OCI-M1 (cell line): ENCODE results near the gene CYP2A13.
"Not testable (repeated sequence)": the region's sequence is repeated elsewhere in the genome, so short reads cannot be mapped to it uniquely, and the experiment has no call there.

Experiments
- DNase-seq: peaks from one replicate; lab custom pipeline; 2025; lab: John Stamatoyannopoulos, UW

CYP2A13 gene, protein sequence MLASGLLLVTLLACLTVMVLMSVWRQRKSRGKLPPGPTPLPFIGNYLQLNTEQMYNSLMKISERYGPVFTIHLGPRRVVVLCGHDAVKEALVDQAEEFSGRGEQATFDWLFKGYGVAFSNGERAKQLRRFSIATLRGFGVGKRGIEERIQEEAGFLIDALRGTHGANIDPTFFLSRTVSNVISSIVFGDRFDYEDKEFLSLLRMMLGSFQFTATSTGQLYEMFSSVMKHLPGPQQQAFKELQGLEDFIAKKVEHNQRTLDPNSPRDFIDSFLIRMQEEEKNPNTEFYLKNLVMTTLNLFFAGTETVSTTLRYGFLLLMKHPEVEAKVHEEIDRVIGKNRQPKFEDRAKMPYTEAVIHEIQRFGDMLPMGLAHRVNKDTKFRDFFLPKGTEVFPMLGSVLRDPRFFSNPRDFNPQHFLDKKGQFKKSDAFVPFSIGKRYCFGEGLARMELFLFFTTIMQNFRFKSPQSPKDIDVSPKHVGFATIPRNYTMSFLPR

DNA sequence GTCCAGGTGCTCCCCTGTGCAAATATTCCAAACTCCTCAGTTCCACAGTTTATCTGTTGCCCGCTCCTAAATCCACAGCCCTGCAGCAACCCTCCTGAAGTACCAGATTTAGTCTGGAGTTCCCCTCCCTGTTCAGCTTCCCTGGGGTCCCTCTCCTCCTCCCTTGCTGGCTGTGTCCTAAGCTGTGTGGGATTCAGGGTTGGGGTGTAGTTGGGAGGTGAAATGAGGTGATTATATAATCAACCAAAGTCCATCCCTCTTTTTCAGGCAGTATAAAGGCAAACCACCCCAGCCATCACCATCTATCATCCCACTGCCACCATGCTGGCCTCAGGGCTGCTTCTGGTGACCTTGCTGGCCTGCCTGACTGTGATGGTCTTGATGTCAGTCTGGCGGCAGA lies at the start of gene CYP2A13:
Gene CYP2A13, plus strand, starts transcription at position 301 of the 400 bp plus-strand sequence. Its CDS starts 21 bp downstream, at position 322.
- DNase-seq, result no peak

DNA sequence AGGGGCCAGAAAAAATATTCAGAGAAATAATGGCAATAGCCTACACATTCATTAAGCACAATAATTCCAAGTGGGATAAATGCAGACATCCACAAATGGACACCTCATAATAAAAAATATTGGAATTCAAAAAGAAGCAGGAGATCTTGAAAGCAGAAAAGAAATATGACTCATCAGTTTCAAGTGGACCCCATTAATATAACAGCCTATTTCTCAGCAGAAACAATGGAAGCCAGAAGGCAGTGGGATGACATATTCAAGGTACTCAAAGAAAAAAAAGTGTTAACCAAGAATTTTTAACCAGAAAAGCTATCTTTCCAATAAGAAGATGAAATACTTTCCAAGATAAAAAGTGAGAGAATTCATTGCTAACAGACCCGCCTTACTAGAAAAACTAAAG lies 48.4 kb upstream of the CYP2A13 start:
- DNase-seq, result peak; percentile 23

DNA sequence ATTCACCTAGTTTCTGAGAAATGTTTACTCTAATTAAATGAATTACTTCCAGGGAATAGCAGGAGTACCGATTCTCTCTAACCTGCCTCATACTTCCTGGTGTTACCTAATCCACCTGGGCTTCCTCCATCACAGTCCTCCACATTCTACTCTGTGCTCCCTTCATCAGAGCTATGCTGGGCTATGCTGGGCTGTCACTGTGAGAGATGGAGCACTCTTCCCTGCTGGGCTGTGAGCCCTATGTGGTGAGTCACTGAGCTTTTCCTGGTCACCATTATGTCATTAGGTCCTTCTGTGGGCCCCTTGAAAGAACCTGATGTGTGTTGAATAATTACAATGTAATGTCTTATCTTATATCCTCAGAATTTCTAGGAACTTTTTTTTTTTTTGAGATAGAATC lies 43.2 kb upstream of the CYP2A13 start:
- not testable (repeated sequence) for DNase-seq

DNA sequence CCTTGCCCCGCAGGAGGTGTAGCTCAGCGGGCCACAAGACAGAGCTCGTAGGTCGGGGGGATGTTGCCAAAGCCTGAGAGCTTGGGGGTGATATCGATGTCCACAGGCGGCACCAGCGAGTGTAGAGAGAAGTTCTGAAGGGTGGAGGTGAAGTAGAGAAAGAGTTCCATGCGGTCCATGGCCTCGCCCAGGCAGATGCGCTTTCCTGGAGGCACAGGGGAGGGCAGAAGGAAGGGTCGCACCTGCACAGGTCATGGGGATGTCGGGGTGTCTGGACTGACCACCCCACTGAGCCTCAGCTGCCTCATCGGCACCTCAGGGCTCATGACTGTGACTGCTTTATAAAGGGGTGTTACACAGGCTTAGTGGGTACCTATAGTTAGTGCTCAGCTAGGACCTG lies 37.8 kb upstream of the CYP2A13 start:
- DNase-seq, result no peak

DNA sequence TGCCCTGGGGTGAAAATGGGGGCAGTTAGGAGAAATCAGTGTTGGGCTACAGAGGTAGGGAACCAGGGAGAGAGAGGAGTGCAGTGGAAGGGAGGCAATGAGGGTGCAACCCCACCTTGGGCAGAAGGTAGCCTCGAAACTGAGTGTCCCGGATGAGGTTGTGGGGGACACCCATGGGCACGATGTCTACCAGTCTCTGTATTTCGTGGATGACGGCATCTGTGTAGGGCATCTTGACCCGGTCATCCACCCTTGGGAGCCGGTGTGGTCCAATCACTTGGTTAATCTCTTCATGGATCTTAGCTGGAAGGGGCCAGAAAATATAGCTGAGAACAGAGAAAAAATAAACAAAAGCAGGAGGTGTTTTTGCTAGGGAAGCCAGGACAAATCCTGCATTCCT lies 36.1 kb upstream of the CYP2A13 start:
- not testable (repeated sequence) for DNase-seq

DNA sequence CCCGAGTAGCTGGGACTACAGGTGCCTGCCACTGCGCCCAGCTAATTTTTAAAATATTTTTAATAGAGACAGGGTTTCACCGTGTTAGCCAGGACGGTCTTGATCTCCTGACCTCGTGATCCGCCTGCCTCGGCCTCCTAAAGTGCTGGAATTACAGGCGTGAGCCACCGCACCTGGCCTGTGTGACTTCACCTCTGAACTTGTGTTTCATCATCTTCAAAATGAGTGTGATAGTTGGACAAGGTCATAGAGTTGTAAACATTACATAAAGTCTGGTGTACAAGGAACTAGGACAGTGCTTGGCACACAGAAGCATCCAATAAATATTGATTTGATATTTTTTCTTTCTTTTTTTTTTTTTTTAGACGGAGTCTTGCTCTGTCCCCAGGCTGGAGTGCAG lies 34.9 kb upstream of the CYP2A13 start:
- not testable (repeated sequence) for DNase-seq

DNA sequence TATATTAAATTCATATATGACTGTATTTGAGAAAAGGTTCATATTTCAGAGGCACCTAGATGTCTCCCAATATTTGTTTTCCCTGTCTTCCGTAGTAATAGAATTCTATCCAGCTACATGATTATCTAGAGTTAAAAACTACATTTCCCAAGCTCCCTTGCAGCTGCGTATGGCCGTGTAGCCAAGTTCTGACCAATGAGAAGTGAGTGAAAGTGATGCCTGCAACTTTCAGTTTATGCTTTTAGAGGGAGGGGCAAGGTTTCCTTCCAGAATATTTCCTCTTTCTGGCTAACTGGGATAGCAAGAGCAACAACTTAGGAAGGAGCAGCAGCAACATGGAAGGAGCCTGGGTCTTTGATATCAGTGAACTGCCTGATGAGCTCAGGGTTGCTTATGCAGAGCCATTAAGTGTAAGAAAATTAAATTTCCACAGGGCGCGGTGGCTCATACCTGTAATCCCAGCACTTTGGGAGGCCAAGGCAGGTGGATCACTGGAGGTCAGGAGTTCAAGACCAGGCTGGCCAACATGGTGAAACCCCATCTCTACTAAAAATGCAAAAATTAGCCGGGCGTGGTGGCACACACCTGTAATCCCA lies 23.2 kb upstream of the CYP2A13 start:
- peak; percentile 68 for DNase-seq

DNA sequence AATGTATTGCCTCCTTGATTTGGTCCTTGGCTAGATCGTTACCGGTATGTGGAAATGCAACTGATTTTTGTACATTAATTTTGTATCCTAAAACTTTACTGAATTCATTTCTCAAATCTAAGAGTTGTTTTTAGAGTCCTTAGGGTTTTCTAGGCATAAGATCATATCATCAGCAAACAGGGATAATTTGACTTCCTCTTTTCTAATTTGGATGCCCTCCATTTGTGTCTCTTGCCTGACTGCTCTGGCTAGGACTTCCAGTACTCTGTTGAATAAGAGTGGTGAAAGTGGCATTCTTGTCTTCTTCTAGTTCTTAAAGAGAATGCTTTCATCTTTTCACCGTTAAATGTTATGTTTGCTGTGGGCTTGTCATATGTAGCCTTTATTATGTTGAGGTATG lies 12.0 kb upstream of the CYP2A13 start:
- DNase-seq, result peak; percentile 48

DNA sequence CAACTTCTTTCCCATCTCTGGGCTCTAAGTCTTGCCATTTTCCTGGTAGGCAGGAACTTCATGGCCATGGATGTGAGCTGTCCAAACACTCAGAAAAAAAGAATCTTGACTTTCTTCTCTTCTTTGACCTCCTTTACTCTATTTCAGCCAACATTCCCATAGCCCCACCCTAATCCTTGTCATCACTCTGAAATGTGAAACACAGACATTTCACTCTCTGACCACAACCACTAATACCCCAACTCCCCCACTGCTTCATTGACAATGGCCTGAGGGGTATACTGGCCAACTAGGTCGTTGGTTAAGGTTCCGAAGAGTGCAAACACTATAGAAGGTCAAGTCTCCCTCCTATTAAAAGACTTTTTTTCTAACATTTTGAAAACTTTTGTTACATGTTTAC lies 4.7 kb upstream of the CYP2A13 start:
- no peak for DNase-seq

DNA sequence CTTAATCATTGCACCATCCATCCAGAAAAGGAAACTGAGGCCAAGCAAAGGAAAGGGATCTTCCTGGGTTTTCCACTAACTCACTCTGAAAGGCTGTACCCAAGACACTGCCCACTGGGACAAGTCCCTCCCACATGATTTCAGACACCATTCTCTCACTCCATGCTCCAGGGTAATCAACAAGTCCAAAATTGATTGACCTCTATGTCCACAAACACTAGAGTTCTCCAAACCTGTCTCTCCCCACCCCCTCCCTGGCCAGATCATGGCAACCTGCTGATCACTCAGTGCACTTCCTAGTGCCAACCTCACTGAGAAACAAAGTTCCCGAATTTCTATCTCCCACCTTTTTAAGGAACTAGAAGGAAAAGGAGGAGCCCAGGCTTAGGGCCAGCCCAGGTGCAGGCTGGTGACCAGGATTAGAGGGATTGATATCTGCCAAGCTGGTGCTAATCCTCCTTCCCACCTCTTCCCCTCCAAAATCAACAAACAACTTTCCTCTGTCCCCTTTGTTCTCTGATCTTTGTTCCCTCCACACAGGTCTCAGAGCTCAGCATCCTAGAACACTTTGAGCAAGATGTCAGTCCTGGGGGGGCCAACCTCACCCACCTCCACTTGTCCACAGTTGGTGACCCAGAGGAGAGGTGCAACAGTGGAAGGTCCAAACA lies 2.4 kb upstream of the CYP2A13 start:
- no peak for DNase-seq

DNA sequence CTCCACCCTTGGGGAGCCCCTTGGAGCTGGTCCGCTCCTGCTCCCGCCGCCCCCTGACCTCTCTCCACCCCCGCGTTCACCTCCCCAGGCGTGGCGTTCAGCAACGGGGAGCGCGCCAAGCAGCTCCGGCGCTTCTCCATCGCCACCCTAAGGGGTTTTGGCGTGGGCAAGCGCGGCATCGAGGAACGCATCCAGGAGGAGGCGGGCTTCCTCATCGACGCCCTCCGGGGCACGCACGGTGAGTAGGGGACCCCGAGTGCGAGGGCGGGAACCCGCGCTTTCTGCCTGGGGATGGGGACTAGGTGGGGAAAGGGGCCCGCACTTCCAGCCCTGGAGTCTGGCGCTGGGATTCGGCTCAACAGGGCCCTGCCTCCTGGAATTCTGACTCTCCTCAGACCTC lies 1.7 kb downstream of the CYP2A13 start:
- no peak for DNase-seq

DNA sequence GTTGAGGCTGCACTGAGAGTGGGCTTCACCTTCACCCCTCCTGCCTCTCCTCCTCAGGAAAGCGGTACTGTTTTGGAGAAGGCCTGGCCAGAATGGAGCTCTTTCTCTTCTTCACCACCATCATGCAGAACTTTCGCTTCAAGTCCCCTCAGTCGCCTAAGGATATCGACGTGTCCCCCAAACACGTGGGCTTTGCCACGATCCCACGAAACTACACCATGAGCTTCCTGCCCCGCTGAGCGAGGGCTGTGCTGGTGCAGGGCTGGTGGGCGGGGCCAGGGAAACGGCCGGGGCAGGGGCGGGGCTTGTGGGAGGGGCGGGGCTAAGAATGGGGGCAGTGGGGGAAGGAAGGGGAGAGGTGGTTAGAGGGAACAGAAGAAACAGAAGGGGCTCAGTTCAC lies 7.5 kb downstream of the CYP2A13 start:
- no peak for DNase-seq

DNA sequence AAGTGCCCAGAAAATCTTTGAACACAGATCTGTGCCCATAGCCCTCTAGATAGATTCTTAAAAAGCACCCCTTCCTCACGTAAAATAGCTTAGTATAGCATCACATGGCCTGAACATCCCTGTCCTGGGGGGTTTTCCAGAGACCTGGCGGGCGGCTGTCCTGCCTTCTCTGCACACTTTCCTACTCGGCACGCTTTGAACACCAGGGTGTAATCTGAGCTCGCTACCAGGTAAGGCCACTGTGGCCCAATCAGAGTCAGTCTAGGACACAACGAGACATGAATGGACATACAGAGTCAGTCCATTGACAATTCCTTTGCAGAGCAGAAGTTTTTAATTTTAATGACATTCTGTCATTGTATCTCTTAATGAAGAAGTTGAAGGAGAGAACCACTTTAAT lies 8.1 kb downstream of the CYP2A13 start:
- DNase-seq, result no peak

DNA sequence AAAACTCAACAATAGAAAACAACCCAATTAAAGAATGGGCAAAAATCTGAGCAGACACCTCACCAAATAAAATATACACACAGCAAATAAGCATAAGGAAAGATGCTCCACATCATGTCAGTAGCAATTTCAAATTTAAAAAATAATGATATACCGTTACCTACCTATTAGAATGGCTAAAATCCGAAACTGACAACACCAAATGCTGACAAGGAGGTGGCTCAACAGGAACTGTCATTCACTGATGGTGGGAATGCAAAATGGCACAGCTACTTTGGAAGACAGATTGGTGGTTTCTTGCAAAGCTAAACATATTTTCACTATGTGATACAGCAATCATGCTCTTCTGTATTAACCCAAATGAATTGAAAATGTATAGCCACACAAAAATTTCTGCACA lies 9.1 kb downstream of the CYP2A13 start:
- no peak for DNase-seq

DNA sequence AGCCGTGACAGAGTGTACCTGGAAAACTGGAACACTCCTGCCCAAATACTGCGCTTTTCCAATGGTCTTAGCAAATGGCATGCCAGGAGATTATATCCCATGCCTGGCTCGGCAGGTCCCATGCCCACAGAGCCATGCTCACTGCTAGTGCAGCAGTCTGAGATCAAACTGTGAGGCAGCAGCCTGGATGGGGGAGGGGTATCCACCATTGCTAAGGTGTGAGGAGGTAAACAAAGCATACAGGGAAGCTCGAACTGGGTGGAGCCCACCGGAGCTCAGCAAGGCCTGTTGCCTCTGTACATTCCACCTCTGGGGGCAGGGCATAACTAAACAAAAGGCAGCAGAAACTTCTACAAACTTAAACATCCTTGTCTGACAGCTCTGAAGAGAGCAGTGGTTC lies 10.5 kb downstream of the CYP2A13 start:
- DNase-seq, result no peak

DNA sequence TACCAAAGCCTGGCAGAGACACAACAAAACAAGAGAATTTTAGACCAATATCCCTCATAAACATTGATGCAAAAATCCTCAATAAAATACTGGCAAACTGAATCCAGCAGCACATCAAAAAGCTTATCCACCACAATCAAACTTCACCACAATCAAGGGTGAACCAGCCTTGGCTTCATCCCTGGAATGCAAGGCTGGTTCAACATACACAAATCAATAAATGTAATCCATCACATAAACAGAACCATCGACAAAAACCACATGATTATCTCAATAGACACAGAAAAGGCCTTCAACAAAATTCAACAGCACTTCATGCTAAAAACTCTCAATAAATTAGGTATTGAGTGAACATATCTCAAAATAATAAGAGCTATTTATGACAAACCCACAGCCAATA lies 14.0 kb downstream of the CYP2A13 start:
- DNase-seq, result not testable (repeated sequence)

DNA sequence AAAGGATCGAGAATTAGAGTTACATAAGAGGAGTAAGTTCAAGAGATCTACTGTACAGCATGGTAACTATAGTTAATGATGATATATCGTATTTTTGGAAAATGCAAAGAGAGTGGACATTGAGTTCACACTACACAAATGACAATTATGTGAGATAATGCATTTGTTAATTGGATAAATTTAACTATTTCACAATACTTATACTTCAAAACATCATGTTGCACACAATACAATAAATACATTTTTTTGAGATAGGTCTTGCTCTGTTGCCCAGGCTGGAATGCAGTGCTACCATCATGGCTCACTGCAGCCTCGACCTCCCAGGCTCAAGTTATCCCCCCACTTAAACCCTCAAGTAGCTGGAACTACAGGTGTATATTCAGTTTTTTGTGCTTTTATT lies 17.9 kb downstream of the CYP2A13 start:
- DNase-seq, result no peak

DNA sequence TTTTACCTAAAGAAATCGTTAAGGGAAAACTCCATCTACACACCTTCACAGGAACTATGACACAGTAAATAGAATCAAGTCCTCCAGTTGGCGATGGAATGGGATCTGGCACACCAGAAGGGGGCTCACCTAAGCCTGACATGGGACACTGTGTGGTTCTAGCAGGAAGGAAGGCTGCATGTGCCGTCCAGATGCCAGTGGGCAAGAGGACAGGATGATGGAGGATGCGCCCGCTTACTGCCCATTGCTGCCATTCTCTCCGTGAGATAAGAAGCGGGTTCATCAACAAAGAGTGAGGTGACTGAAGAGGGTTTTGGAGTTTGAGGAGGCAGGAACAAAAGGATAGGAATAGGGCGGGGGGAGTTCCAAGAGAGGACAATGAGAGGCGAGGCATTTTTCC lies 23.0 kb downstream of the CYP2A13 start:
- DNase-seq, result no peak

DNA sequence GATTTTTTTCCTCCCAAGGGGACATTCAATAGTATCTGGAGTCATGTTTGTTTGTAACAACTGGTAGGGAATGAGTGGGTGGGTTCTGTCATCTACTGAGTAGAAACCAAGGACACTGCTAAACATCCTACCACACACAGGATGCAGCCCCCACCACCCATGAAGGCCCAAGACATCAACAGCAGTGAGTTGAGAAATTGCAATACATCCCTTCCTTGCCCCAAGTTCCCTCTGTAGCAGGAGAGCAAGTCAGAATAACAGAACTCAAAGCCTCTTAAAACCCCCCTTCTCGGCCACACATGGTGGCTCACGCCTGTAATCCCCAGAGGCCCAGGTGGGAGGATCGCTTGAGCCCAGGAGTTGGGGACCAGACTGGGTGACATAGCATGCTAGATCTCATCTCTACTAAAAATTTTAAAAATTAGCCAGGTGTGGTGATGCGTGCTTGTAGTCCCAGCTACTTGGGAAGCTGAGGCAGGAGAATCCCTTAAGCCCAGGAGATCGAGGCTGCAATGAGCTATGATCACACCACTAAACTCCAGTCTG lies 23.6 kb downstream of the CYP2A13 start:
- no peak for DNase-seq

DNA sequence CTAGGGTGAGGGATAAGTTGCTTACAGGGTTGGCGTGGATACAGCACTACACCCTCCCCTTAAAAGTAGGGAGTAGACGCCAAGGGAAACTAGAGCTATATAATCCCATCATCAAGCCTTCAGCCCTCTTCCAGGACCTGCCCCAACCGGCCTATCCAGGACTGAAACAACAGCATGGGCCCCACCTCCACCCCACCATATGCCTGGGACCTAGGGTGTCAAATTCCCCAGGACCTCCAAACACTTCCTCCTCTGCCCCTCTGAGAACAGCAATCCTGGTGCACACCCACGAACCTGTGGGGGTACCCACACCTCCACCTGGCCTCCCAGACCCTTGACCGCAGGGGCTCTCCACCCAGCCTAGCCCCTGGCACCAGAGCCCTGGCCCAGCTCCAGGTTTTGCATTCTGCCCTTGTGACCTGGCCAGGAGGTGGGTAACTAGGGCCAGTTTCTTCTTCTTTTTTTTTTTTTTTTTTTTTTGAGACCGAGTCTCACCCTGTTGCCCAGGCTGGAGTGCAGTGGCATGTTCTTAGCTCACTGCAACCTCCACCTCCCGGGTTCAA lies 24.6 kb downstream of the CYP2A13 start:
- no peak for DNase-seq

DNA sequence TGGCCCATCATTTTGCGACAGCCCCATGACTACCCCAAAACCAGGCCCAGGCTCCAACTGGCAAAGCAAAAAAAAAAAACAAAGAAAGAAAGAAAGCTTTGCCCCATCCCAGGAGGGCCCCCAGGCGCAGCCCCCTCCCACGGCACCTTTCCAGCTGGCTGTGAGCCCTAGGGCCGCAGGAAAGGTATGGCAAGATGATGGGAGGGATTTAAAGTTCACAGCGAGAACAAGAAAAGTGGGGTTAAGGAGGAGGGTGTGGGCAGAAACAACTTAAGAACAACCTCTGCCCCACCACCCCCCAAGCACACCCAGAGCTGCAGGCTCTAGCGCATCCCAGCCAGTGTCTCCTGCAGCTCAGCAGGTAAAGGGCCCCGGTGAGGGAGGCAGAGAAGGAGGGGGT lies 25.9 kb downstream of the CYP2A13 start, which contains the start of gene CYP2F1:
Gene CYP2F1, plus strand, starts transcription at position 301 of the 400 bp plus-strand sequence. CDS start 1,757 bp downstream, outside the sequence.
- DNase-seq, result no peak

DNA sequence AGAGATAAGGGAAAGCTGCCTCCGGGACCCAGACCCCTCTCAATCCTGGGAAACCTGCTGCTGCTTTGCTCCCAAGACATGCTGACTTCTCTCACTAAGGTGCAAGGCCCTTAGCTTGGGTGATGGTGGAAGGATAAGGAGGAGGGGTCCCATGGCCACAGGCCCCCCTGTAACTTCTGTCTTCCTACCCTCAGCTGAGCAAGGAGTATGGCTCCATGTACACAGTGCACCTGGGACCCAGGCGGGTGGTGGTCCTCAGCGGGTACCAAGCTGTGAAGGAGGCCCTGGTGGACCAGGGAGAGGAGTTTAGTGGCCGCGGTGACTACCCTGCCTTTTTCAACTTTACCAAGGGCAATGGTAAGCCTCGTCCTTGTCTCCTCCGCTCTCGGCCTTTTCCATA lies 28.0 kb downstream of the CYP2A13 start:
- no peak for DNase-seq
